C4-2B (cell line): ENCODE results near the gene PRSS27.
"Not testable (repeated sequence)": the region's sequence is repeated elsewhere in the genome, so short reads cannot be mapped to it uniquely, and the experiment has no call there.

Source experiments
- CTCF ChIP-seq: fragments of 450-650 bp; conservative IDR thresholded peaks from 2 replicates; pipeline ENCODE4 v1.5.1; 2017; ENCODE audit warnings: mild to moderate bottlenecking
- ZFX ChIP-seq: fragments of 450-650 bp; IDR thresholded peaks from 2 replicates; pipeline ENCODE4 v1.6.1; 2017

GRCh38 chr16:2670017-2670416, 50.0 kb downstream of the PRSS27 start:
- peak; percentile 82 for TF ChIP-seq CTCF
- TF ChIP-seq ZFX = not testable (repeated sequence)
